Fibroblast of lung (primary cell): ENCODE results near the gene CLNK.

ENCODE experiments used
- EZH2 ChIP-seq: IDR thresholded peaks from 2 replicates; pipeline ENCODE4 v1.5.1; 2012; ENCODE audit warnings: low read length, control low read depth, mild to moderate bottlenecking; ENCODE audit errors: missing control alignments
- TF ChIP-seq, protein P1 (sequence below), 2 donors: IDR thresholded peaks in 1 of 2; conservative IDR thresholded peaks in 1 of 2; 1 replicate in 1 of 2; 2 replicates in 1 of 2; pipeline ENCODE4 v1.5.1; 2011 to 2012; ENCODE audit warnings: low read length in 2 of 2, control low read depth in 1 of 2, inconsistent platforms in 1 of 2, low read depth in 1 of 2, mild to moderate bottlenecking in 1 of 2

DNA sequence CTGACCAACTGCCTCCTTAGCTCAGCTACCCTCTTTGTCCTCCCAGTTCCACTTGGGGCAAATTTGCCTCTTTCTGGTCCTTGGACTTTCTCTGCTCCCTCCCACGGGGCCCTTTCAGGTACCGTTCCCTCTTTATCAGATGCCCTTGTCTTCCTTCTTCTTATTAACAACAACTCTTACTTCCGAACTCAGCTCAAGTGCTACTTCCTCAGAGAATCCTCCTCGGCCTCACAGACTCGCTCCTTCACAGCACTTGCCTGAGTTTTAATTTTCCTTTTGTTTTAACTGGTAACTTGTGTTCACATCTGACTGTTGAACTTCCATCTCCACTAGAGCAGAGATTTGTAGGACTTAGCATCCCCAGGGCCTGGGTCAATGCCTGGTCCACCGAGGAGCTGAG, 85.7 kb downstream of the CLNK start:
- TF ChIP-seq, protein P1, sequence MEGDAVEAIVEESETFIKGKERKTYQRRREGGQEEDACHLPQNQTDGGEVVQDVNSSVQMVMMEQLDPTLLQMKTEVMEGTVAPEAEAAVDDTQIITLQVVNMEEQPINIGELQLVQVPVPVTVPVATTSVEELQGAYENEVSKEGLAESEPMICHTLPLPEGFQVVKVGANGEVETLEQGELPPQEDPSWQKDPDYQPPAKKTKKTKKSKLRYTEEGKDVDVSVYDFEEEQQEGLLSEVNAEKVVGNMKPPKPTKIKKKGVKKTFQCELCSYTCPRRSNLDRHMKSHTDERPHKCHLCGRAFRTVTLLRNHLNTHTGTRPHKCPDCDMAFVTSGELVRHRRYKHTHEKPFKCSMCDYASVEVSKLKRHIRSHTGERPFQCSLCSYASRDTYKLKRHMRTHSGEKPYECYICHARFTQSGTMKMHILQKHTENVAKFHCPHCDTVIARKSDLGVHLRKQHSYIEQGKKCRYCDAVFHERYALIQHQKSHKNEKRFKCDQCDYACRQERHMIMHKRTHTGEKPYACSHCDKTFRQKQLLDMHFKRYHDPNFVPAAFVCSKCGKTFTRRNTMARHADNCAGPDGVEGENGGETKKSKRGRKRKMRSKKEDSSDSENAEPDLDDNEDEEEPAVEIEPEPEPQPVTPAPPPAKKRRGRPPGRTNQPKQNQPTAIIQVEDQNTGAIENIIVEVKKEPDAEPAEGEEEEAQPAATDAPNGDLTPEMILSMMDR (conservative IDR thresholded peaks at IDR 0.05 in 1 of 2, IDR thresholded peaks at IDR 0.05 in 1 of 2; ENCODE audit: low read depth in 1 of 2, low read length in 2 of 2) = no peak
- TF ChIP-seq EZH2 = no peak
